Activated B cell treated with CpG ODN at 0.5 μM for 24 hours (primary cell): ENCODE measurements around the gene ILF3. TPM values are rescaled to one million over a fixed set of nuclear protein-coding genes. Genes with fewer than 3 reads are reported as not detected.

Source experiments
- ATAC-seq: fragments of 200-7000 bp; cut with Tn5 transposase; one replicate; pipeline ENCODE4 v1.10.0; 2021; ENCODE audit warnings: low read depth, mild to moderate bottlenecking, moderate library complexity
- CTCF ChIA-PET: fragments of 350-600 bp; sonication (Branson Sonifier 250); formaldehyde crosslinking; loops from one replicate; lab custom pipeline; 2021; ENCODE audit warnings: antibody characterized with exemption; lab: Charles Lee
- POLR2A ChIA-PET: fragments of 350-600 bp; sonication (Branson Sonifier 250); formaldehyde crosslinking; loops from one replicate; lab custom pipeline; 2021; ENCODE audit warnings: antibody characterized with exemption; lab: Charles Lee
- DNase-seq: peaks from one replicate; pipeline ENCODE4 v3.0.0; 2022
- H3K27ac Mint-ChIP-seq: one replicate; pipeline ENCODE4 v1.8.0; 2020; ENCODE audit warnings: mixed read lengths
- H3K27me3 Mint-ChIP-seq: one replicate; pipeline ENCODE4 v1.8.0; 2021; ENCODE audit warnings: mixed read lengths
- H3K36me3 Mint-ChIP-seq: one replicate; pipeline ENCODE4 v1.8.0; 2021; ENCODE audit warnings: low read depth, mixed read lengths
- H3K4me1 Mint-ChIP-seq: one replicate; pipeline ENCODE4 v1.8.0; 2021; ENCODE audit warnings: mixed read lengths
- H3K4me3 Mint-ChIP-seq: one replicate; pipeline ENCODE4 v1.8.0; 2020; ENCODE audit warnings: mild to moderate bottlenecking, mixed read lengths
- H3K9me3 Mint-ChIP-seq: one replicate; pipeline ENCODE4 v1.8.0; 2020; ENCODE audit warnings: mixed read lengths
- CTCF ChIP-seq: fragments of 200-600 bp; IDR thresholded peaks from one replicate; pipeline ENCODE4 v1.8.0; 2022; ENCODE audit warnings: antibody characterized with exemption, mild to moderate bottlenecking
- intact Hi-C: fragments of 100-400 bp; cut with micrococcal nuclease; formaldehyde crosslinking; loops from one replicate; pipeline ENCODE4 v1.15.1; 2024
- total RNA-seq: library from RNA; stranded (reverse); gene quantifications from 2 replicates; pipeline ENCODE4 v1.2.3, GENCODE V29; 2022

ILF3 gene
- total RNA-seq, 1 donor from 2014 or later, result 399 TPM

GRCh38 chr19:10683064-10683426, 28.9 kb downstream of the ILF3 start:
- H3K9me3 Mint-ChIP-seq, result no peaks in the 10 kb centered on the region
- POLR2A ChIA-PET, result interaction anchor here (0.6 kb wide), 1 partner anchor 15 kb away, joined by 3 read pairs; no protein-coding TSS in a partner anchor
- ATAC-seq (no peak), DNase-seq (no peak)
- CTCF ChIA-PET, result interaction anchor here (0.9 kb wide), 1 partner anchor 9 kb away, joined by 4 read pairs; no protein-coding TSS in a partner anchor
- TF ChIP-seq CTCF, result no peak
- H3K27me3 Mint-ChIP-seq, result no peaks in the 10 kb centered on the region
- intact Hi-C loops, result no loop called here
- peaks cover 91% of the 10 kb centered on the region for H3K36me3 Mint-ChIP-seq
- H3K27ac Mint-ChIP-seq, result no peak overlapping the region
- no peaks in the 10 kb centered on the region for H3K4me1 Mint-ChIP-seq
- no peak overlapping the region for H3K4me3 Mint-ChIP-seq

- ChIA-PET POLR2A (interaction anchor here (0.6 kb wide), 1 partner anchor 15 kb away, joined by 3 read pairs; no protein-coding TSS in a partner anchor), CTCF (interaction anchor here (0.9 kb wide), 1 partner anchor 8 kb away, joined by 4 read pairs; no protein-coding TSS in a partner anchor)
- H3K27ac Mint-ChIP-seq, result no peak overlapping the region
Measured at GRCh38 chr19:10683582-10683981, 29.4 kb downstream of the ILF3 start.

GRCh38 chr19:10685210-10685609, 31.1 kb downstream of the ILF3 start:
- DNase-seq, result no peak
- CTCF ChIA-PET, result interaction anchor here (0.6 kb wide), 1 partner anchor 103 kb away, joined by 3 read pairs; no protein-coding TSS in a partner anchor
- intact Hi-C loops, result no loop called here

More at GRCh38 chr19:10683582-10683981, 29.4 kb downstream of the ILF3 start:
- Mint-ChIP-seq H3K36me3 (peaks cover 92% of the 10 kb centered on the region), H3K4me3 (no peak overlapping the region), H3K4me1 (no peaks in the 10 kb centered on the region), H3K27me3 (no peaks in the 10 kb centered on the region), H3K9me3 (no peaks in the 10 kb centered on the region)
- intact Hi-C loops, result no loop called here
- DNase-seq (no peak), ATAC-seq (no peak)
- no peak for TF ChIP-seq CTCF

GRCh38 chr19:10686193-10686592, 32.0 kb downstream of the ILF3 start:
- Mint-ChIP-seq H3K27me3 (no peaks in the 10 kb centered on the region), H3K27ac (no peak overlapping the region), H3K4me1 (no peaks in the 10 kb centered on the region), H3K4me3 (no peak overlapping the region), H3K36me3 (peaks cover 92% of the 10 kb centered on the region), H3K9me3 (no peaks in the 10 kb centered on the region)
- POLR2A ChIA-PET, result no interaction called here
- intact Hi-C loops, result no loop called here
- no peak for TF ChIP-seq CTCF
- DNase-seq (no peak), ATAC-seq (no peak)
- CTCF ChIA-PET, result no interaction called here

More at GRCh38 chr19:10685210-10685609, 31.1 kb downstream of the ILF3 start:
- no peak overlapping the region for H3K27ac Mint-ChIP-seq
- ATAC-seq, result no peak
- H3K4me3 Mint-ChIP-seq, result no peak overlapping the region
- no peak for TF ChIP-seq CTCF
- H3K4me1 Mint-ChIP-seq, result no peaks in the 10 kb centered on the region
- H3K9me3 Mint-ChIP-seq, result no peaks in the 10 kb centered on the region
- H3K27me3 Mint-ChIP-seq, result no peaks in the 10 kb centered on the region
- POLR2A ChIA-PET, result no interaction called here
- peaks cover 92% of the 10 kb centered on the region for H3K36me3 Mint-ChIP-seq

GRCh38 chr19:10686661-10687517, 32.7 kb downstream of the ILF3 start:
- H3K27ac Mint-ChIP-seq, result no peak overlapping the region

More at GRCh38 chr19:10686661-10687517, 32.7 kb downstream of the ILF3 start:
- peaks cover 92% of the 10 kb centered on the region for H3K36me3 Mint-ChIP-seq
- POLR2A ChIA-PET, result no interaction called here
- TF ChIP-seq CTCF, result no peak
- no peaks in the 10 kb centered on the region for H3K9me3 Mint-ChIP-seq
- CTCF ChIA-PET, result no interaction called here
- ATAC-seq (no peak), DNase-seq (no peak)
- H3K27me3 Mint-ChIP-seq, result no peaks in the 10 kb centered on the region
- intact Hi-C loops, result no loop called here
- no peak overlapping the region for H3K4me3 Mint-ChIP-seq
- no peaks in the 10 kb centered on the region for H3K4me1 Mint-ChIP-seq
